Cardiac fibroblast (primary cell): ENCODE data around the gene TBC1D32.

Experiments
- DNase-seq, 2 donors: peaks; one replicate each; pipeline versions ENCODE4 v3.0.0 to v3.0.0-alpha.2; 2010; ENCODE audit warnings: low read depth in 2 of 2
- H3K4me3 ChIP-seq, 2 donors: replicated peaks in 1 of 2; 1 replicate in 1 of 2; 2 replicates in 1 of 2; pipeline ENCODE4 v1.5.1; 2011; ENCODE audit warnings: low read depth in 2 of 2, low read length in 2 of 2, mild to moderate bottlenecking in 2 of 2, moderate library complexity in 1 of 2
- TF ChIP-seq, protein P1 (sequence below): IDR thresholded peaks from one replicate; pipeline ENCODE4 v1.5.1; 2011; ENCODE audit warnings: low read depth, mild to moderate bottlenecking, low read length, inconsistent platforms

The TBC1D32 gene

GRCh38 chr6:121356575-121356974 is 22.3 kb upstream of the TBC1D32 start:
- TF ChIP-seq, protein P1, sequence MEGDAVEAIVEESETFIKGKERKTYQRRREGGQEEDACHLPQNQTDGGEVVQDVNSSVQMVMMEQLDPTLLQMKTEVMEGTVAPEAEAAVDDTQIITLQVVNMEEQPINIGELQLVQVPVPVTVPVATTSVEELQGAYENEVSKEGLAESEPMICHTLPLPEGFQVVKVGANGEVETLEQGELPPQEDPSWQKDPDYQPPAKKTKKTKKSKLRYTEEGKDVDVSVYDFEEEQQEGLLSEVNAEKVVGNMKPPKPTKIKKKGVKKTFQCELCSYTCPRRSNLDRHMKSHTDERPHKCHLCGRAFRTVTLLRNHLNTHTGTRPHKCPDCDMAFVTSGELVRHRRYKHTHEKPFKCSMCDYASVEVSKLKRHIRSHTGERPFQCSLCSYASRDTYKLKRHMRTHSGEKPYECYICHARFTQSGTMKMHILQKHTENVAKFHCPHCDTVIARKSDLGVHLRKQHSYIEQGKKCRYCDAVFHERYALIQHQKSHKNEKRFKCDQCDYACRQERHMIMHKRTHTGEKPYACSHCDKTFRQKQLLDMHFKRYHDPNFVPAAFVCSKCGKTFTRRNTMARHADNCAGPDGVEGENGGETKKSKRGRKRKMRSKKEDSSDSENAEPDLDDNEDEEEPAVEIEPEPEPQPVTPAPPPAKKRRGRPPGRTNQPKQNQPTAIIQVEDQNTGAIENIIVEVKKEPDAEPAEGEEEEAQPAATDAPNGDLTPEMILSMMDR: peak; percentile 5
- H3K4me3 ChIP-seq: no peak overlapping the region
- no peak for DNase-seq

DNA sequence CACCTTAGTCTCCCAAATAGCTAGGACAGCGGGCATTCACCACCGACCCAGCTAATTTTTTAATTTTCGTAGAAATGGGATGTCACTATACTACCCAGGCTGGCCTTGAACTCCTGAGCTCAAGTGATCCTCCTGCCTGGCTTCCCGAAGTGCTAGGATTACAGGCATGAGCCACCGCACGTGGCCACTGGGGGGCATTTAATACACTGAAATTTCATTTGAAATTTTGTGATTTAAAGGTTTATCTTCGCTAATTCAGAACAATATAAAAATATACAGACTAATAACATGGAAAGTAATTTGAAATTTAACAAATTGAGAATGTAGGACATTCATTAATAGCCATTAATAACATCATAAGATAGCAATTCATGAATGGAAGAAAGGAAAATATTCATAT is 20.5 kb upstream of the TBC1D32 start:
- H3K4me3 ChIP-seq: no peak overlapping the region
- TF ChIP-seq, protein P1: peak; percentile 34
- peak; percentile 7 to 12 for DNase-seq

- TF ChIP-seq, protein P1: no peak
- no peak overlapping the region for H3K4me3 ChIP-seq
- no peak for DNase-seq
Observed at GRCh38 chr6:121352941-121353340, 18.7 kb upstream of the TBC1D32 start.

DNA sequence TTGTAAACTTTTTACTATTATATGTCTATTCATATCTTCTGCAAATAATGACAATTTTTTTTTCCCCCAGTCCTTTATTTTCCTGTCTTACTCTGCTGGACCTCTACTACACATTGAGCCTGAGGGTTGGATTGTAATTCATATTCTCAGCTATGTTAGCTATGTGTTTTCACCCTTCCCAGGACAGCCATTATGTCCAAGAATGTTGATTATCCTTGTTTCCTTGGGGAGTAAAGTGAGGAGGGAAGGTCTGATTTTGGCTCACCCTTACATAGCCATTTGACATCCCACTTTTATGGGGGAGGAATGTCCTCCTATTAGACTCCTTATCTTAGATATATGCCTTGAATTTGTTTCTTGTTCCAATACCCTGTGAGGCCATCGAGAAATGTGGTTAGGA is 17.6 kb upstream of the TBC1D32 start:
- no peak overlapping the region for H3K4me3 ChIP-seq
- TF ChIP-seq, protein P1: no peak
- no peak for DNase-seq

GRCh38 chr6:121349596-121349995 is 15.3 kb upstream of the TBC1D32 start:
- no peak for DNase-seq
- TF ChIP-seq, protein P1: no peak
- H3K4me3 ChIP-seq: no peak overlapping the region

GRCh38 chr6:121347484-121347883 is 13.2 kb upstream of the TBC1D32 start:
- TF ChIP-seq, protein P1: no peak
- no peak for DNase-seq
- H3K4me3 ChIP-seq: no peak overlapping the region

GRCh38 chr6:121344539-121344938 is 10.3 kb upstream of the TBC1D32 start:
- TF ChIP-seq, protein P1: no peak
- H3K4me3 ChIP-seq: no peak overlapping the region
- no peak for DNase-seq
